ENCODE data around the gene SCG3.
"Not testable (repeated sequence)": the region's sequence is repeated elsewhere in the genome, so short reads cannot be mapped to it uniquely, and the experiment has no call there.

The SCG3 gene

DNA sequence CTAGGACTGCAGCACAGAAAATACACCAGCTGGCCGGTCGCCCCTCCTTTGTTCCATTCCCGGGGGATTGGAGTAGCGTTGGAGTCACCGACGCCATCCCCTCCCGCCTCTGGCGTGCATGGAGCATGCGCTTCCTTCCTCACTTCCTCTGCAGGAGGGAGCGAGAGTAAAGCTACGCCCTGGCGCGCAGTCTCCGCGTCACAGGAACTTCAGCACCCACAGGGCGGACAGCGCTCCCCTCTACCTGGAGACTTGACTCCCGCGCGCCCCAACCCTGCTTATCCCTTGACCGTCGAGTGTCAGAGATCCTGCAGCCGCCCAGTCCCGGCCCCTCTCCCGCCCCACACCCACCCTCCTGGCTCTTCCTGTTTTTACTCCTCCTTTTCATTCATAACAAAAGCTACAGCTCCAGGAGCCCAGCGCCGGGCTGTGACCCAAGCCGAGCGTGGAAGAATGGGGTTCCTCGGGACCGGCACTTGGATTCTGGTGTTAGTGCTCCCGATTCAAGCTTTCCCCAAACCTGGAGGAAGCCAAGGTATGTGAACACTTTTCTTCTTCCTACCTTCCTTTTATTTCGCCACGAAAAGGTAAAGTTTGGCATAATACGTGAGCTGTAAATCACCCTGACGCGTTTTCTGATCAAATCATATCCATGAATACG lies at the start of gene SCG3:
Gene SCG3, plus strand, starts transcription at position 201 of the 661 bp plus-strand sequence. Its CDS starts 253 bp downstream, at position 454.
- peak; percentile 25 for DNase-seq (ENCODE audit: low read depth)

DNA sequence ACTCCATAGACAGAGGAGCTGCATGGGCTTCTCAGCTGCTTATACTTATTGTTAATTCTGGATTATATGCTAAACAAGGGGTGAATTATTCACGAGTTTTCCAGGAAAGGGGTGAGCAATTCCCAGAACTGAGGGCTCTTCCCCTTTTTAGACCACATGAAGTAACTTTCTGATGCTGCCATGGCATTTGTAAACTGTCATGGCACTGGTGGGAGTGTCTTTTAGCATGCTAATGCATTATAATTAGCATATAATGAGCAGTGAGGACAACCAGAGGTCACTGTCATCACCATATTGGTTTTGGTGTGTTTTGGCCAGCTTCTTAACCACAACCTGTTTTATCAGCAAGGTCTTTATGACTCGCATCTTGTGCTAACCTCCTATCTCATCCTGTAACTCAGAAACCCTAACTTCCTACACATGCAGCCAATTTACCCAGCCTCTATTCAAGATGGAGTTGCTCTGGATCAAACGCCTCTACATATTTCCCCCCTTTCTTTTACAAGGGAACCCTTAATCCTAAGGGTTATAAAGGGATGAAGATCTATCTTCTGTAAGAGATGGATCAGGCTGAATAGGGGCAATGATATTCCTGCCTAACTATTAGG lies 46.6 kb upstream of the SCG3 start:
- no peak for DNase-seq (ENCODE audit: low read depth)

GRCh38 chr15:51641490-51642130 lies 39.7 kb upstream of the SCG3 start:
- no peak for DNase-seq (ENCODE audit: low read depth)

DNA sequence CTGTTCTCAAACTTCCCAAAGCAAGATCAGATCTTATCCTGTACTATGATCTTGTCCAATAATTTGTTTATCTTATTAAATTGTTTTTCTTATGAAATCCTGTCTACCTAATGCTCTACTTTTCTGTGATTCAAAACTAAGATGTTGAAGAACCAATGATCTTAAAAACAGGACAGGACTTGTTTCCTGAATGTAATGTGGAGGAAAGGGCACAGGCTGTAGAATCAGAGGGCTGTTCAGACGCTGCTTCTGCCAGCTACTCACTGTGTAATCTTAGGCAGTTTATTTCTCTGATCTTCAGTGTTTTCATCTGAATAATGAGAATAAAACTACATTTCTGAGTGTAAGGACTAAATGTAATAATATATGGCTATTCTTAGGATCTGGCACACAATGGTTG lies 38.6 kb upstream of the SCG3 start:
- no peak for DNase-seq (ENCODE audit: low read depth)

- peak; percentile 34 for DNase-seq (ENCODE audit: low read depth)
Measured at GRCh38 chr15:51647128-51647562, 34.2 kb upstream of the SCG3 start.

DNA sequence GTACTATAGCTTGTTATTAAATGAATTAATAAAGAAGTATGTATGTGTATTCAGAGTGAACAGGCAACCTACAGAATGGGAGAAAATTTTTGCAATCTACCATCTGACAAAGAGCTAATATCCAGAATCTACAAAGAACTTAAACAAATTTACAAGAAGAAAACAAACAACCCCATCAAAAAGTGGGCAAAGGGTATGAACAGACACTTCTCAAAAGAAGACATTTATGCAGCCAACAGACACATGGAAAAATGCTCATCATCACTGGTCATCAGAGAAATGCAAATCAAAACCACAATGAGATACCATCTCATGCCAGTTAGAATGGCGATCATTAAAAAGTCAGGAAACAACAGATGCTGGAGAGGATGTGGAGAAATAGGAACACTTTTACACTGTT lies 33.2 kb upstream of the SCG3 start:
- not testable (repeated sequence) for DNase-seq (ENCODE audit: low read depth)

- not testable (repeated sequence) for DNase-seq (ENCODE audit: low read depth)
Measured at GRCh38 chr15:51648643-51649042, 32.7 kb upstream of the SCG3 start.

DNA sequence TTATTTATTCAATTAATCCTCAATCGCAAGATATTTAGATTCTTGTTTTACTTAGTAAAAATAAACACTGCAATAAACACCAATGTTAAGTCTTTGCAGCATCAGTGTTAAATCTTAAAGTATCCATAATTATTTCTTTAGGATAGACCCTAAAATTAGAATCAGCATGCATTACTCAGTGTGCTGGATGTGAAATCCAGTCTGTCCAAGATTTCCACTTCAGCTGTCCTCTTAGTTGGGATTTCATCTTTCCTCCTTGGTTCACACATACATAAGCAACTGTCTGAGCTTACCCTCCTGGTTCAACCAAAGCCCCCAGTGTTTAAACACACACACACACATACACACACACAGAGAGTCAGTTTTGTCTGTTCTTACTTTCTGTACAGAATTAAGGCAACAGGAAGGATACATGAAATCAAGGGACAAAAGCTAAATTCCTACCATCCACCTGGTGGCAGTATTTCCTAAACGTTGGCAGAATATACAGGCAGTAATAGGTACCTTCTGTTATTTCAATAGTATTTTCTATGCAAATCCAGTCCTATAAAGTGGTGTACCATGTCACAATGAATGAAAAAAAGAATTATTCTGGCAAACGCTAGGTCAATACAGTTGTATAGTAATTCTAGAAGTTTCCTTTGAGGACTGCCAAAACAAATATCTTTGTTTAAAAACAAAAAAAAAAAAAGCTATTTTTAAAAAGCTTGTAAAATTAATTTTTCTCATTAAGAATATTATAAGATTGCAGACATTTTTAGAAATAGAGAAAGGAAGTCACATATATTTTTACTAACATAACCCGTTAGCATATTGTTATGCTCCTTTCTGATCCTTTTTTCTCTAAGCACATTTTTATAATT lies 31.4 kb upstream of the SCG3 start:
- DNase-seq (ENCODE audit: low read depth) = peak; percentile 63

DNA sequence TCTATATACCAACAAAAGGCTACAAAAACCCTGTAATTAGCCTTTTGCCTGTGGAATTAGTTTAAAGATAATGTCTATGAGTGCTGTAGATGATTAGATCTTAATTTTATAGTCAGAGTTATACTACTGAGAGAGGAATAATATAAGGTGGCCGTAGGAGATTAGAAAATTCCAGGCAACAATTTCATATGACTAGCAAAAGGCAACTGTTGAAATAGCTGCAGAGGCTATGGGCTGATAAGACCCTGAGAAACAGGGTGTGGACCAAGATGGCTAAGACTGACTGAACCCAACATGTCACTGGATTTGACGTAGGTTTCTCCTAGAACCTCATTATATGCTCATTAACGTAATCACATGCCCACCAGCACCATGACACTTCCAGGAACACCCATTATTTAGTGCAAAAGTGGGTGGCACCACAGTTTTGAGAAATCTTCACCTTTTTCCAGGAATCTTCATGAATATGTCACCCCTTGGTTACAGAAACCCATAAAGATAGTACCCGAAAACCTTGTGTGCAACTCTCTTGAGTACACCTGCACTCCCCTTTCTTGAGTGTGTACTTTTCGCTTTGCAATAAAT lies 29.1 kb upstream of the SCG3 start:
- DNase-seq (ENCODE audit: low read depth) = no peak

DNA sequence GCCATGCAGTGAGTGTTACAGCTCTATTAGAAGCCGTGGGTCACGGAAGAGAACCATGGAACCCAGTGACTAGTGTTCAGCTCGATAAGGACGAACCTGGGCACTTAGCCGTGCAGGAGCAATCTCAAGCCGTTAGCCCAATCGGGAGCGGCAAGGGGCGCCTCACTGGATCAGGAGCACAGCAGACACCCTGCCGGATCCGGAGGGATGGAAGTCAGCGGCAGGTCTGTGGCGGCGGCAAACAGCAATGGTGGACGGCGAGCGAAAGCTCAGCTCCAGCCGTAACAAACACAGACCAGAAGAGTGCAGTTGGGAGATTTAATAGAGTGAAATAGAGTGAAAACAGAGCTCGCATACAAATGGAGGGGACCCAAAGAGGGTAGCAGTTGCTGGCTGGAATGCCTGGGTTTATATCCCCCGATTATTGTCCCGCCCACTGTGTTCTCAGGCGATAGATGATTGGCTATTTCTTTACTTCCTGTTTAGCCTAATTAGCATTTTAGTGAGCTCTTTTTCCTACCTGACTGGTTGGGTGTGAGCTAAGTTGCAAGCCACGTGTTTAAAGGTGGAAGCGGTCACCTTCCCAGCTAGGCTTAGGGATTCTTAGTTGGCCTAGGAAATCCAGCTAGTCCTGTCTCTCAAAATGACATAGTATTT lies 25.8 kb upstream of the SCG3 start:
- DNase-seq (ENCODE audit: low read depth) = not testable (repeated sequence)

- no peak for DNase-seq (ENCODE audit: low read depth)
Measured at GRCh38 chr15:51658664-51659063, 22.6 kb upstream of the SCG3 start.

- no peak for DNase-seq (ENCODE audit: low read depth)
Measured at GRCh38 chr15:51661072-51661471, 20.2 kb upstream of the SCG3 start.

DNA sequence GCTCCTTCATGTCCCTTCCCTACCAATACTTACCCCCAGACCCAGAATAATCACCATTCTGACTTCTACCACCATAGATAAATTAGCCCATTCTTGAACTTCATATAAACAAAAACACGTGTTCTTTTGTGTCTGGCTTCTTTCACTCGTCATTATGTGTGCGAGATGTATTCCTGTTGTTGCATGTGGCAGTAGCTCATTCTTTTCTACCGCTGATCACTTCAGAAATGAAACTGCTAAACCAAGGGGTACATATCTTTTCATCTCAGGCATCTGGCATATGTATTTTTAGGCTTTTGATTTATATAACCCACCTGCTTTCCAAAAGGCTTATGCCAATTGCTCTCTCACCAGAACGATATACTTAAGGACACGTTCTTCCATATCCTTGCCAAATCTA lies 13.8 kb upstream of the SCG3 start:
- DNase-seq (ENCODE audit: low read depth) = no peak

- DNase-seq (ENCODE audit: low read depth) = no peak
Measured at GRCh38 chr15:51668446-51668845, 12.9 kb upstream of the SCG3 start.

- no peak for DNase-seq (ENCODE audit: low read depth)
Measured at GRCh38 chr15:51669381-51669780, 11.9 kb upstream of the SCG3 start.

- DNase-seq (ENCODE audit: low read depth) = no peak
Measured at GRCh38 chr15:51672155-51672687, 9.1 kb upstream of the SCG3 start.

DNA sequence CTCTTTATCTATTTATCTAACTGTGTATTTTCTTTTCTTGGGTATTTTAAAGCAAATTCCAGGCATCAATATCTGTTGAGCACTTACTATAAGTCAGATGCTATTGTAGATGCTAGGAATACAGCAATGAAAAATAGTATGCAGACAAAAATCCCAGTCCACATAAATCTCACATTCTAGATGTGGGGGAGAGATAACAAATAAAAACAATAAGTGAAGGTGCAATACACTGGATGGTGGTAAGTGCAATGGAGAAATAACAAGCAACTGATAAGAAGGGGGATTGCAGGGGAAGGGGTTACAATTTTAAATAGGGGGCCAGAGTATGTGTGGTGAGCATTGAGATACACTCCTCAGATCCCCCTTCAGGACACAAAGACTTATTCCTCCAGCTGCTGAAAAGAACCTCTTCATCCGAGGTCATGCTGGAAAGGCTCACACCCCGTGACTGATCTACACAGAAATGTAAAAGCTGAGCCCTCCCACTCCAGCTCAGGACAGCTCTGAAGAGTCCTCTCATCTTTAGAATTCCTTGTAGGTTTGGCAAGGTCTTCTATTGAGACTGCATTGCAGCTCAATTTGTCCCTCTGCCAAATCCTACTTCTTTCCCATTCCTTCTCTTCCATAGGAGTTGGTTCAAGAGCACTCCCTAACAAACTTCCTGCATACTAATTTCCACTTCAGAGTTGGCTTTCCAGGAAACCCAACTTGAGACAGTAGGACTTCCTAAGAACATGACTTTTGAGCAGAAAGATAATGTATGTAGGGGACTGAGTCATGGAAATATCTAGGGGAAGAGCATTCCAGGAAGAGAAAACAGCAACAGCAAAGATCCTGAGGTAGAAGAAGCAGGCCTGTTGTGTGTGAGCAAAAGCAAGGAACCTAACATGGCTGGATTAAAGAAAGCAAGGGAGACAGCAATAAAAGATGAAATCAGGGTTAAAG lies 8.1 kb upstream of the SCG3 start:
- DNase-seq (ENCODE audit: low read depth) = no peak

DNA sequence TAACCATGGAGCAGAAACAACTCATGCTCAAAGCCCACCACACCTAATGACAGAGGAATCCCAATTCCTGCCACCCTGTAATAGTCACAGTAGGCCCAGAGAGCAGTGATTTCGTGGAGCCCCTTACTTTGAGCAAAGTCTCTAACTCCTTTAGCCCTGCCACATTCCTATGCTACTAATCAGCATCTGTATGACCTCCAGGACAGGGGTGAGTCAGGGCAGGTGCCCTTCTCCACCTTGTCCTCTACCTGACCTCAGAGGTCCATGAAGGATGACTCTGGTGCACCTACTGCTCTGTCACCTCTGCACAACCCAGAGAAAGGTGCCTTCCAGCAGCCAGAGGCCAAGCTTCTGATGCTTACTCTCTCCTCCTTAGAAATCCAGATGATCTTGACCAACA lies 6.1 kb upstream of the SCG3 start:
- DNase-seq (ENCODE audit: low read depth) = no peak

- no peak for DNase-seq (ENCODE audit: low read depth)
Measured at GRCh38 chr15:51677021-51677420, 4.3 kb upstream of the SCG3 start.

DNA sequence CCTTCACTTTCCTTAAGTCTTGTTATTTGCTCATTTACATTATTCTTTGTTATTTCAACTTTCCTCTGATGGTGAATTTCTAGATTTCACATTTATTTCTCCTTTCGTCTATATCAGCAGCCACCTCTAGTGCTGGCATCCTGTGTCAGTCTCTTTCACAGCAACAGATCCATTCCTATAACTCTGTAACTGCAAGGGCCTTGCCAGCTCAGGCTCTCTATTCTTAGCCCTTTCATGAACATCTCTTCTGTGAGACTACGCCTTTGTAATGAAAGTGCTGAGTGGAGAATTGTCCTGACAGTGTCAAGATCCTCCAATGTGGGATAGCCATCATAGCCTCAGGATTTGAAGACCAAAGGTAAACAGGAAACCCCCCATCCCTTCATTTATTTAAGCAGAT lies 3.9 kb upstream of the SCG3 start:
- no peak for DNase-seq (ENCODE audit: low read depth)
